ENCODE measurements around the gene CCDC178. TPM values are rescaled to one million over a fixed set of nuclear protein-coding genes. Genes with fewer than 3 reads are reported as not detected.
"Not testable (repeated sequence)": the region's sequence is repeated elsewhere in the genome, so short reads cannot be mapped to it uniquely, and the experiment has no call there.

CCDC178 gene
- total RNA-seq, 1 donor = 0.43 TPM

- DNase-seq (ENCODE audit: low read depth) = no peak
- H3K4me3 ChIP-seq (ENCODE audit: low read depth, low read length) = no peak overlapping the region
- TF ChIP-seq, protein P1, sequence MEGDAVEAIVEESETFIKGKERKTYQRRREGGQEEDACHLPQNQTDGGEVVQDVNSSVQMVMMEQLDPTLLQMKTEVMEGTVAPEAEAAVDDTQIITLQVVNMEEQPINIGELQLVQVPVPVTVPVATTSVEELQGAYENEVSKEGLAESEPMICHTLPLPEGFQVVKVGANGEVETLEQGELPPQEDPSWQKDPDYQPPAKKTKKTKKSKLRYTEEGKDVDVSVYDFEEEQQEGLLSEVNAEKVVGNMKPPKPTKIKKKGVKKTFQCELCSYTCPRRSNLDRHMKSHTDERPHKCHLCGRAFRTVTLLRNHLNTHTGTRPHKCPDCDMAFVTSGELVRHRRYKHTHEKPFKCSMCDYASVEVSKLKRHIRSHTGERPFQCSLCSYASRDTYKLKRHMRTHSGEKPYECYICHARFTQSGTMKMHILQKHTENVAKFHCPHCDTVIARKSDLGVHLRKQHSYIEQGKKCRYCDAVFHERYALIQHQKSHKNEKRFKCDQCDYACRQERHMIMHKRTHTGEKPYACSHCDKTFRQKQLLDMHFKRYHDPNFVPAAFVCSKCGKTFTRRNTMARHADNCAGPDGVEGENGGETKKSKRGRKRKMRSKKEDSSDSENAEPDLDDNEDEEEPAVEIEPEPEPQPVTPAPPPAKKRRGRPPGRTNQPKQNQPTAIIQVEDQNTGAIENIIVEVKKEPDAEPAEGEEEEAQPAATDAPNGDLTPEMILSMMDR (IDR thresholded peaks at IDR 0.05; ENCODE audit: insufficient read depth, low read depth, low read length) = no peak
These were observed 83.8 kb downstream of the CCDC178 start for GRCh38 chr18:33356735-33357134.

GRCh38 chr18:33355756-33356155 is 84.8 kb downstream of the CCDC178 start:
- H3K4me3 ChIP-seq (ENCODE audit: low read depth, low read length) = no peak overlapping the region
- TF ChIP-seq, protein P1 (IDR thresholded peaks at IDR 0.05; ENCODE audit: insufficient read depth, low read depth, low read length) = no peak
- DNase-seq (ENCODE audit: low read depth) = no peak

DNA sequence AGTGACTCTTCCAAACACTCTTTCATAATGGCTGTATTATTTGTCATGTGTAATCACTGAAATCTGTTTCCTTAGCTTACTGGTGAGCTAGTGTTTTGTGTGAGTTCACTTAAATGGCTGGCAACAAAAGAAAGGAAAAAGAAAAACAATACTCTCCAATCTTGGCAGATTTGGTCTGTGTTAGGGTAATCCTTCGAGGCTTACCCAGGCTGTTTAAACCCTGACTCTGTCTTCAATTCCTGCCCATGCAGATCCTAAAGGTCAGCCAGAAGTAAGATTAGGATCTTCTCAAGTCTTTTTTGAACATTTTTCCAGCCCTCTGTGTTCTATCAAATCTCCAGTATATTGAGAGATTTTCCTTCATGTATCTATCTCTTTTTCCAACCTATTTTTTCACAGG is 85.3 kb downstream of the CCDC178 start:
- TF ChIP-seq, protein P1 (IDR thresholded peaks at IDR 0.05; ENCODE audit: insufficient read depth, low read depth, low read length) = no peak
- no peak for DNase-seq (ENCODE audit: low read depth)
- no peak overlapping the region for H3K4me3 ChIP-seq (ENCODE audit: low read depth, low read length)

DNA sequence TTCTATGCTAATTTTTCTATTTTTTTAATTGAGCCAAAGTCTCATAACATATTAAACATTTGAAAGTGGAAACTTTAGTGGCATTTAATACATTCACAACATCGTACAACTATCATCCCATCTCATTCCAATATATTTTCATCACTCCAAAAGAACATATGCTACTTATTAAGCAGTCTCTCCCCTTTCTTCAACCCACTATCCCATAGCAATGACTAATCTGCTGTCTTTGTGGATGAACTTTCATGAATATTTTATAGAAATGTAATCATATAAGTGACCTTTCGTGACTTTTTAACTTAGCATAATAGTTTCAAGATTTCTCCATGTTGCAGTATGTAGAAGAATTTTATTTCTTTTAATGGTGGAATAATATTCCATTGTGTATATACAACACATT is 90.3 kb downstream of the CCDC178 start:
- no peak for DNase-seq (ENCODE audit: low read depth)
- TF ChIP-seq, protein P1 (IDR thresholded peaks at IDR 0.05; ENCODE audit: insufficient read depth, low read depth, low read length) = no peak

GRCh38 chr18:33339733-33340132 is 100.8 kb downstream of the CCDC178 start:
- not testable (repeated sequence) for DNase-seq (ENCODE audit: low read depth); H3K4me3 ChIP-seq (ENCODE audit: low read depth, low read length)

More for the DNA sequence above, 90.3 kb downstream of the CCDC178 start:
- no peak overlapping the region for H3K4me3 ChIP-seq (ENCODE audit: low read depth, low read length)

DNA sequence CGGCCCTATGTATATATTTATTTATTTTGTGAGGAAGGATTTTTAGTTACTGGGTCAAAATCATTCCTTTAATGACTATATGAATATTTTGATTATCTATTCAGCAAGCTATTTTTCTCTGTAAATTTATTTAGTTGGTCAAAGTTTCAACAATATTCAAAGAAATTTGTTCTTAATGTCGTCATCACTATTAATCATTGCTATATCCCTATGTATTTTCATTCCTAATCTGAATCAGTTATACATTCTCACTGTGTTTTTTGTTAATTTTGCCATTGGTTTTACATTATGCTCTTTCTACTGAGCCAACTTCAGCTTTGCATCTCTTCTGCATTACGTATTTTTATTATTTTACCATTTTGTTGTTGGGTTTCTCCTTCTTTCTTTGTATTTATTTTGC is 105.7 kb downstream of the CCDC178 start:
- TF ChIP-seq, protein P1 (IDR thresholded peaks at IDR 0.05; ENCODE audit: insufficient read depth, low read depth, low read length) = no peak
- no peak overlapping the region for H3K4me3 ChIP-seq (ENCODE audit: low read depth, low read length)
- no peak for DNase-seq (ENCODE audit: low read depth)

GRCh38 chr18:33330711-33331110 is 109.8 kb downstream of the CCDC178 start:
- TF ChIP-seq, protein P1 (IDR thresholded peaks at IDR 0.05; ENCODE audit: insufficient read depth, low read depth, low read length) = no peak
- DNase-seq (ENCODE audit: low read depth) = no peak
- no peak overlapping the region for H3K4me3 ChIP-seq (ENCODE audit: low read depth, low read length)

Measured in fibroblast of villous mesenchyme (primary cell).